SU-DHL-6 (cell line): ENCODE data around the gene SYCN.

Source experiments
- H2AFZ ChIP-seq: fragments of 200-600 bp; sonication (generic); 2 replicates; pipeline ENCODE4 v1.6.1; 2014; ENCODE audit warnings: low read depth, mild to moderate bottlenecking, moderate library complexity, mixed read lengths, antibody characterized with exemption, low read length; ENCODE audit not compliant: severe bottlenecking
- H3F3A ChIP-seq: fragments of 200-600 bp; shearing (Covaris generic); 2 replicates; pipeline ENCODE4 v1.6.0; 2016; ENCODE audit warnings: antibody characterized with exemption, mild to moderate bottlenecking; ENCODE audit not compliant: insufficient read depth
- H3K27ac ChIP-seq: fragments of 200-600 bp; sonication (generic); 2 replicates; pipeline ENCODE4 v1.5.1; 2016; ENCODE audit warnings: low read depth, mild to moderate bottlenecking, low read length, moderate library complexity, mixed read lengths
- H3K27me3 ChIP-seq: fragments of 200-600 bp; sonication (generic), shearing (Covaris generic); 2 replicates; pipeline ENCODE4 v1.6.0; 2014; ENCODE audit warnings: mild to moderate bottlenecking, low read length
- H3K36me3 ChIP-seq: fragments of 200-600 bp; sonication (generic); 2 replicates; pipeline ENCODE4 v1.6.1; 2014; ENCODE audit warnings: mild to moderate bottlenecking, low read length, mixed read lengths
- H3K4me2 ChIP-seq: fragments of 300-600, 200-600 bp; shearing (Covaris generic), sonication (generic); 2 replicates; pipeline ENCODE4 v1.6.0; 2014; ENCODE audit warnings: low read length, low read depth, mild to moderate bottlenecking; ENCODE audit not compliant: poor library complexity, severe bottlenecking
- H3K4me3 ChIP-seq: fragments of 200-600 bp; sonication (generic); 2 replicates; pipeline ENCODE4 v1.5.1; 2014; ENCODE audit warnings: antibody characterized with exemption, low read length, mild to moderate bottlenecking, mixed read lengths; ENCODE audit not compliant: insufficient read depth, poor library complexity, severe bottlenecking
- H3K79me2 ChIP-seq: fragments of 200-600 bp; sonication (generic); 2 replicates; pipeline ENCODE4 v1.6.1; 2014; ENCODE audit warnings: mild to moderate bottlenecking, low read length, moderate library complexity; ENCODE audit not compliant: insufficient read depth
- H3K9ac ChIP-seq: fragments of 200-600 bp; sonication (generic); 2 replicates; pipeline ENCODE4 v1.7.0; 2014; ENCODE audit warnings: mild to moderate bottlenecking, low read length
- H3K9me2 ChIP-seq: fragments of 200-600 bp; sonication (generic); replicated peaks from 2 replicates; pipeline ENCODE4 v1.6.1; 2014; ENCODE audit warnings: low read length; ENCODE audit not compliant: insufficient read depth
- H3K9me3 ChIP-seq: fragments of 200-600 bp; sonication (generic); 2 replicates; pipeline ENCODE4 v1.6.1; 2014; ENCODE audit warnings: low read length, mixed read lengths; ENCODE audit not compliant: insufficient read depth
- H4K20me1 ChIP-seq: fragments of 200-600 bp; sonication (generic); 2 replicates; pipeline ENCODE4 v1.6.1; 2014; ENCODE audit warnings: low read depth, mild to moderate bottlenecking, antibody characterized with exemption, low read length, moderate library complexity, mixed read lengths
- CTCF ChIP-seq: fragments of 200-600 bp; sonication (generic); IDR thresholded peaks from one replicate; pipeline ENCODE4 v1.5.1; 2017; ENCODE audit warnings: antibody characterized with exemption, mild to moderate bottlenecking, low read length, moderate library complexity; ENCODE audit not compliant: insufficient read depth, poor library complexity, severe bottlenecking
- EZH2phosphoT487 ChIP-seq: fragments of 200-600 bp; sonication (generic), shearing (Covaris generic); conservative IDR thresholded peaks from 2 replicates; pipeline ENCODE4 v1.6.1; 2018; ENCODE audit warnings: mild to moderate bottlenecking, antibody characterized with exemption, low read length, moderate library complexity, mixed read lengths

Gene SYCN

GRCh38 chr19:39178296-39179006 lies 25.6 kb downstream of the SYCN start:
- Histone ChIP-seq H3K4me3 (no peak overlapping the region), H3K36me3 (no peaks in the 10 kb centered on the region), H3F3A (no peaks in the 10 kb centered on the region), H3K4me2 (no peak overlapping the region), H3K27ac (no peak overlapping the region), H2AFZ (no peak overlapping the region), H3K9me2 (no peaks in the 10 kb centered on the region), H3K79me2 (no peaks in the 10 kb centered on the region), H3K9me3 (no peaks in the 10 kb centered on the region), H4K20me1 (no peaks in the 10 kb centered on the region), H3K9ac (no peak overlapping the region), H3K27me3 (no peaks in the 10 kb centered on the region)
- no peak for TF ChIP-seq EZH2phosphoT487
- TF ChIP-seq CTCF, result no peak

DNA sequence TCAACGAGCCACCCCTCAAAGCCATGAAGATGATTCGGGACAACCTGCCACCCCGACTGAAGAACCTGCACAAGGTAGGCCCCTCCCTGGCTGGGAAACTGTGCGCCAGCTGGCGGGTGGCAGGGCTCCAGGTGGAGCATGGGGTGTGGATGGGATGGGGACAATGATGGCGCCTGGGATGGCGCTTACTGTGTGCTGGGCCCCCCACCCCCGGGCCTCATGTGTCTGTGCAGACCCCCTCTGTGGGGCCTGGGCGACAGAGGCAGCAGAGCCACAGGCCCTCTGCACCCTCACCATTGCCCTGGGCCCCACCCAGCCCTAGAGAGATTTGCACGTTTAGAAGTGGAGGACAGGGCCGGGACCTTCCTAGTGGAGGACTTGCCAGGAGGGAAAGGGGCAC lies 26.3 kb downstream of the SYCN start:
- no peaks in the 10 kb centered on the region for H4K20me1 ChIP-seq
- no peaks in the 10 kb centered on the region for H3K9me2 ChIP-seq
- no peak overlapping the region for H3K4me2 ChIP-seq
- H3K27ac ChIP-seq, result no peak overlapping the region
- H3K27me3 ChIP-seq, result no peaks in the 10 kb centered on the region
- no peak overlapping the region for H3K4me3 ChIP-seq
- no peaks in the 10 kb centered on the region for H3K36me3 ChIP-seq
- no peaks in the 10 kb centered on the region for H3K9me3 ChIP-seq
- no peak overlapping the region for H2AFZ ChIP-seq
- no peak overlapping the region for H3K9ac ChIP-seq
- no peak for TF ChIP-seq CTCF
- no peak for TF ChIP-seq EZH2phosphoT487
- H3K79me2 ChIP-seq, result no peaks in the 10 kb centered on the region
- no peaks in the 10 kb centered on the region for H3F3A ChIP-seq

GRCh38 chr19:39177110-39177699 lies 26.9 kb downstream of the SYCN start:
- Histone ChIP-seq H3K9me3 (no peaks in the 10 kb centered on the region), H3K4me3 (no peak overlapping the region), H3F3A (no peaks in the 10 kb centered on the region), H3K9ac (no peak overlapping the region), H4K20me1 (no peaks in the 10 kb centered on the region), H3K27ac (no peak overlapping the region), H3K9me2 (no peaks in the 10 kb centered on the region), H3K36me3 (no peaks in the 10 kb centered on the region), H3K27me3 (no peaks in the 10 kb centered on the region), H3K4me2 (no peak overlapping the region), H3K79me2 (no peaks in the 10 kb centered on the region), H2AFZ (no peak overlapping the region)
- no peak for TF ChIP-seq CTCF
